GM23338 (cell line): ENCODE measurements around the gene HSP90B1.

Source experiments
- CREB1 ChIP-seq: fragments of 250-450 bp; sonication (Bioruptor Pico); IDR thresholded peaks from 2 replicates; pipeline ENCODE4 v1.5.0; 2020; ENCODE audit warnings: low read depth, mild to moderate bottlenecking, moderate library complexity
- EZH2 ChIP-seq: fragments of 200-600 bp; sonication (generic); IDR thresholded peaks from one replicate; pipeline ENCODE4 v1.8.0; 2017; ENCODE audit warnings: antibody characterized with exemption, mild to moderate bottlenecking, low read depth; ENCODE audit not compliant: unreplicated experiment
- JUNB ChIP-seq: IDR thresholded peaks from one replicate; pipeline ENCODE4 v1.6.1; 2016; ENCODE audit warnings: antibody characterized with exemption; ENCODE audit not compliant: unreplicated experiment
- POLR2AphosphoS5 ChIP-seq: IDR thresholded peaks from 2 replicates; pipeline ENCODE4 v1.6.1; 2016; ENCODE audit warnings: antibody characterized with exemption, low read depth
- TF ChIP-seq, protein P1 (sequence below), 2 experiments: fragments of 200-600 bp in 1 of 2; sonication (generic) in 1 of 2; conservative IDR thresholded peaks; 2 replicates each; pipeline versions ENCODE4 v1.5.1 to v1.6.1; 2016 to 2017; ENCODE audit warnings: antibody characterized with exemption in 2 of 2, low read depth in 2 of 2, mild to moderate bottlenecking in 2 of 2, moderate library complexity in 1 of 2
- TF ChIP-seq, protein P2 (sequence below): fragments of 250-450 bp; sonication (Bioruptor Pico); IDR thresholded peaks from 2 replicates; pipeline ENCODE4 v1.5.0; 2020; ENCODE audit warnings: mild to moderate bottlenecking, moderate library complexity

DNA sequence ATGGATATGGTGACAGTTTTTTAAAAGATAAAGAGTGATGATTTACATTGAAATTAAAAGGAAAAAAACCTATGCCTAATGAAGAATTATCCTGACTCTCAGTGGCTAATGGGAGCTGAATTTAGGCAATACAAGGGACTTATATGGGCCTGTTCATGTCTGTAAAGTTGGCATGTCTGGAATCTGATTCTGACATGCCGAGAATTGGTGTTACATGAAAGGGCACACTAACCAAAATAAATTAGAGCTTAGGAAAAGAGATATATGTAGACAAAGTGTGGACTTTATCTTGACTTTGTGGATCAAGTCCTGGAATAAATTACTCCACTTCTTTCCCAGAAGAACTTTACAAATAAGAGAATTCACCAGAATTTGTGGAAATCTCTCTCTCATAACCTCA, 36.5 kb downstream of the HSP90B1 start:
- TF ChIP-seq CREB1 (no peak), POLR2AphosphoS5 (no peak), JUNB (no peak), EZH2 (no peak)
- TF ChIP-seq, protein P1, sequence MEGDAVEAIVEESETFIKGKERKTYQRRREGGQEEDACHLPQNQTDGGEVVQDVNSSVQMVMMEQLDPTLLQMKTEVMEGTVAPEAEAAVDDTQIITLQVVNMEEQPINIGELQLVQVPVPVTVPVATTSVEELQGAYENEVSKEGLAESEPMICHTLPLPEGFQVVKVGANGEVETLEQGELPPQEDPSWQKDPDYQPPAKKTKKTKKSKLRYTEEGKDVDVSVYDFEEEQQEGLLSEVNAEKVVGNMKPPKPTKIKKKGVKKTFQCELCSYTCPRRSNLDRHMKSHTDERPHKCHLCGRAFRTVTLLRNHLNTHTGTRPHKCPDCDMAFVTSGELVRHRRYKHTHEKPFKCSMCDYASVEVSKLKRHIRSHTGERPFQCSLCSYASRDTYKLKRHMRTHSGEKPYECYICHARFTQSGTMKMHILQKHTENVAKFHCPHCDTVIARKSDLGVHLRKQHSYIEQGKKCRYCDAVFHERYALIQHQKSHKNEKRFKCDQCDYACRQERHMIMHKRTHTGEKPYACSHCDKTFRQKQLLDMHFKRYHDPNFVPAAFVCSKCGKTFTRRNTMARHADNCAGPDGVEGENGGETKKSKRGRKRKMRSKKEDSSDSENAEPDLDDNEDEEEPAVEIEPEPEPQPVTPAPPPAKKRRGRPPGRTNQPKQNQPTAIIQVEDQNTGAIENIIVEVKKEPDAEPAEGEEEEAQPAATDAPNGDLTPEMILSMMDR (conservative IDR thresholded peaks at IDR 0.05; ENCODE audit: low read depth in 2 of 2): no peak
- TF ChIP-seq, protein P2, sequence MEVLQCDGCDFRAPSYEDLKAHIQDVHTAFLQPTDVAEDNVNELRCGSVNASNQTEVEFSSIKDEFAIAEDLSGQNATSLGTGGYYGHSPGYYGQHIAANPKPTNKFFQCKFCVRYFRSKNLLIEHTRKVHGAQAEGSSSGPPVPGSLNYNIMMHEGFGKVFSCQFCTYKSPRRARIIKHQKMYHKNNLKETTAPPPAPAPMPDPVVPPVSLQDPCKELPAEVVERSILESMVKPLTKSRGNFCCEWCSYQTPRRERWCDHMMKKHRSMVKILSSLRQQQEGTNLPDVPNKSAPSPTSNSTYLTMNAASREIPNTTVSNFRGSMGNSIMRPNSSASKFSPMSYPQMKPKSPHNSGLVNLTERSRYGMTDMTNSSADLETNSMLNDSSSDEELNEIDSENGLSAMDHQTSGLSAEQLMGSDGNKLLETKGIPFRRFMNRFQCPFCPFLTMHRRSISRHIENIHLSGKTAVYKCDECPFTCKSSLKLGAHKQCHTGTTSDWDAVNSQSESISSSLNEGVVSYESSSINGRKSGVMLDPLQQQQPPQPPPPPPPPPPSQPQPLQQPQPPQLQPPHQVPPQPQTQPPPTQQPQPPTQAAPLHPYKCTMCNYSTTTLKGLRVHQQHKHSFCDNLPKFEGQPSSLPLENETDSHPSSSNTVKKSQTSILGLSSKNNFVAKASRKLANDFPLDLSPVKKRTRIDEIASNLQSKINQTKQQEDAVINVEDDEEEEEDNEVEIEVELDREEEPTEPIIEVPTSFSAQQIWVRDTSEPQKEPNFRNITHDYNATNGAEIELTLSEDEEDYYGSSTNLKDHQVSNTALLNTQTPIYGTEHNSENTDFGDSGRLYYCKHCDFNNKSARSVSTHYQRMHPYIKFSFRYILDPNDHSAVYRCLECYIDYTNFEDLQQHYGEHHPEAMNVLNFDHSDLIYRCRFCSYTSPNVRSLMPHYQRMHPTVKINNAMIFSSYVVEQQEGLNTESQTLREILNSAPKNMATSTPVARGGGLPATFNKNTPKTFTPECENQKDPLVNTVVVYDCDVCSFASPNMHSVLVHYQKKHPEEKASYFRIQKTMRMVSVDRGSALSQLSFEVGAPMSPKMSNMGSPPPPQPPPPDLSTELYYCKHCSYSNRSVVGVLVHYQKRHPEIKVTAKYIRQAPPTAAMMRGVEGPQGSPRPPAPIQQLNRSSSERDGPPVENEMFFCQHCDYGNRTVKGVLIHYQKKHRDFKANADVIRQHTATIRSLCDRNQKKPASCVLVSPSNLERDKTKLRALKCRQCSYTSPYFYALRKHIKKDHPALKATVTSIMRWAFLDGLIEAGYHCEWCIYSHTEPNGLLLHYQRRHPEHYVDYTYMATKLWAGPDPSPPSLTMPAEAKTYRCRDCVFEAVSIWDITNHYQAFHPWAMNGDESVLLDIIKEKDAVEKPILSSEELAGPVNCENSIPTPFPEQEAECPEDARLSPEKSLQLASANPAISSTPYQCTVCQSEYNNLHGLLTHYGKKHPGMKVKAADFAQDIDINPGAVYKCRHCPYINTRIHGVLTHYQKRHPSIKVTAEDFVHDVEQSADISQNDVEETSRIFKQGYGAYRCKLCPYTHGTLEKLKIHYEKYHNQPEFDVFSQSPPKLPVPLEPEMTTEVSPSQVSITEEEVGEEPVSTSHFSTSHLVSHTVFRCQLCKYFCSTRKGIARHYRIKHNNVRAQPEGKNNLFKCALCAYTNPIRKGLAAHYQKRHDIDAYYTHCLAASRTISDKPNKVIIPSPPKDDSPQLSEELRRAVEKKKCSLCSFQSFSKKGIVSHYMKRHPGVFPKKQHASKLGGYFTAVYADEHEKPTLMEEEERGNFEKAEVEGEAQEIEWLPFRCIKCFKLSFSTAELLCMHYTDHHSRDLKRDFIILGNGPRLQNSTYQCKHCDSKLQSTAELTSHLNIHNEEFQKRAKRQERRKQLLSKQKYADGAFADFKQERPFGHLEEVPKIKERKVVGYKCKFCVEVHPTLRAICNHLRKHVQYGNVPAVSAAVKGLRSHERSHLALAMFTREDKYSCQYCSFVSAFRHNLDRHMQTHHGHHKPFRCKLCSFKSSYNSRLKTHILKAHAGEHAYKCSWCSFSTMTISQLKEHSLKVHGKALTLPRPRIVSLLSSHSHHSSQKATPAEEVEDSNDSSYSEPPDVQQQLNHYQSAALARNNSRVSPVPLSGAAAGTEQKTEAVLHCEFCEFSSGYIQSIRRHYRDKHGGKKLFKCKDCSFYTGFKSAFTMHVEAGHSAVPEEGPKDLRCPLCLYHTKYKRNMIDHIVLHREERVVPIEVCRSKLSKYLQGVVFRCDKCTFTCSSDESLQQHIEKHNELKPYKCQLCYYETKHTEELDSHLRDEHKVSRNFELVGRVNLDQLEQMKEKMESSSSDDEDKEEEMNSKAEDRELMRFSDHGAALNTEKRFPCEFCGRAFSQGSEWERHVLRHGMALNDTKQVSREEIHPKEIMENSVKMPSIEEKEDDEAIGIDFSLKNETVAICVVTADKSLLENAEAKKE: no peak
